Thoracic aorta (tissue), 2 donors: ENCODE measurements around the gene SPOCK1. TPM values are rescaled to one million over a fixed set of nuclear protein-coding genes. Genes with fewer than 3 reads are reported as not detected.

Experiments used
- ATAC-seq: fragments of 150-250 bp; one replicate; pipeline ENCODE4 v1.8.0; 2017; ENCODE audit warnings: low read depth; ENCODE audit not compliant: insufficient number of reproducible peaks, low FRiP score
- DNase-seq: peaks from one replicate; pipeline ENCODE4 v3.0.0-alpha.2; 2020; ENCODE audit warnings: low spot score
- H3K27ac ChIP-seq, 2 donors: fragments of 200-600 bp; sonication (generic); 1 replicate in 1 of 2; 2 replicates in 1 of 2; pipeline ENCODE4 v1.5.1; 2016; ENCODE audit warnings: mild to moderate bottlenecking in 2 of 2, moderate library complexity in 2 of 2
- H3K27me3 ChIP-seq: fragments of 200-600 bp; sonication (generic); replicated peaks from 2 replicates; pipeline ENCODE4 v1.6.0; 2016; ENCODE audit warnings: mild to moderate bottlenecking; ENCODE audit not compliant: insufficient read depth
- H3K36me3 ChIP-seq: fragments of 200-600 bp; sonication (generic); one replicate; pipeline ENCODE4 v1.5.1; 2016
- H3K4me1 ChIP-seq, 2 donors: fragments of 200-600 bp; sonication (generic); 1 replicate in 1 of 2; 2 replicates in 1 of 2; pipeline versions ENCODE4 v1.5.1 to v1.6.0; 2016; ENCODE audit warnings: low read depth in 2 of 2, mild to moderate bottlenecking in 1 of 2; ENCODE audit not compliant: control insufficient read depth in 1 of 2
- H3K4me3 ChIP-seq: fragments of 200-600 bp; sonication (generic); 2 replicates; pipeline ENCODE4 v1.5.1; 2016; ENCODE audit warnings: mild to moderate bottlenecking
- H3K9me3 ChIP-seq: fragments of 200-600 bp; sonication (generic); 2 replicates; pipeline ENCODE4 v1.5.1; 2016
- CTCF ChIP-seq: fragments of 200-600 bp; sonication (generic); IDR thresholded peaks from one replicate; pipeline ENCODE4 v1.5.1; 2019; ENCODE audit warnings: antibody characterized with exemption
- total RNA-seq, 2 donors: library from RNA; depleted of rRNA; stranded (reverse); fragments of >200 nt; gene quantifications; one replicate each; pipeline versions ENCODE4 v1.1.0 to v1.2.3, GENCODE V29; 2016

Gene SPOCK1
- total RNA-seq, 2 donors from 2014 or later = 25.2 to 43.2 TPM

- ATAC-seq (no peak), DNase-seq (no peak)
- no peak for TF ChIP-seq CTCF
- H3K4me1 ChIP-seq = no peaks in the 10 kb centered on the region
- H3K4me3 ChIP-seq = no peak overlapping the region
- no peak overlapping the region for H3K27ac ChIP-seq
- H3K27me3 ChIP-seq = no peaks in the 10 kb centered on the region
- no peaks in the 10 kb centered on the region for H3K9me3 ChIP-seq
- H3K36me3 ChIP-seq = no peaks in the 10 kb centered on the region
Measured at GRCh38 chr5:137036640-137037039, 462.5 kb downstream of the SPOCK1 start.

- no peak for DNase-seq
- no peak for TF ChIP-seq CTCF
- H3K36me3 ChIP-seq = no peaks in the 10 kb centered on the region
- H3K27me3 ChIP-seq = no peaks in the 10 kb centered on the region
- no peaks in the 10 kb centered on the region for H3K9me3 ChIP-seq
- no peaks in the 10 kb centered on the region for H3K4me1 ChIP-seq
- no peak for ATAC-seq
- no peak overlapping the region for H3K27ac ChIP-seq
- no peak overlapping the region for H3K4me3 ChIP-seq
Measured at GRCh38 chr5:137035480-137035878, 463.6 kb downstream of the SPOCK1 start.

GRCh38 chr5:137034764-137035479, 464.2 kb downstream of the SPOCK1 start:
- no peak overlapping the region for H3K27ac ChIP-seq
- DNase-seq (no peak), ATAC-seq (no peak)
- no peaks in the 10 kb centered on the region for H3K36me3 ChIP-seq
- H3K4me1 ChIP-seq = no peaks in the 10 kb centered on the region
- no peak overlapping the region for H3K4me3 ChIP-seq
- no peaks in the 10 kb centered on the region for H3K27me3 ChIP-seq
- H3K9me3 ChIP-seq = no peaks in the 10 kb centered on the region
- TF ChIP-seq CTCF = no peak

- H3K27me3 ChIP-seq = no peaks in the 10 kb centered on the region
- ATAC-seq = no peak
- no peaks in the 10 kb centered on the region for H3K36me3 ChIP-seq
- TF ChIP-seq CTCF = no peak
- no peak overlapping the region for H3K4me3 ChIP-seq
- no peaks in the 10 kb centered on the region for H3K9me3 ChIP-seq
- H3K4me1 ChIP-seq = no peaks in the 10 kb centered on the region
- DNase-seq = no peak
- no peak overlapping the region for H3K27ac ChIP-seq
Measured at GRCh38 chr5:137034213-137034612, 464.9 kb downstream of the SPOCK1 start.

- no peak for TF ChIP-seq CTCF
- DNase-seq = no peak
Measured at GRCh38 chr5:137032929-137033328, 466.2 kb downstream of the SPOCK1 start.

More at GRCh38 chr5:137032929-137033328, 466.2 kb downstream of the SPOCK1 start:
- no peak for ATAC-seq
- no peaks in the 10 kb centered on the region for H3K4me1 ChIP-seq
- no peak overlapping the region for H3K4me3 ChIP-seq
- no peaks in the 10 kb centered on the region for H3K9me3 ChIP-seq
- H3K27me3 ChIP-seq = no peaks in the 10 kb centered on the region
- no peak overlapping the region for H3K27ac ChIP-seq
- H3K36me3 ChIP-seq = no peaks in the 10 kb centered on the region
